NCI-H1048 (cell line): ENCODE data around the gene PRKCA.
"Not testable (repeated sequence)": the region's sequence is repeated elsewhere in the genome, so short reads cannot be mapped to it uniquely, and the experiment has no call there.

Experiments
- DNase-seq: peaks from one replicate; lab custom pipeline; 2025; lab: John Stamatoyannopoulos, UW

The PRKCA gene

DNA sequence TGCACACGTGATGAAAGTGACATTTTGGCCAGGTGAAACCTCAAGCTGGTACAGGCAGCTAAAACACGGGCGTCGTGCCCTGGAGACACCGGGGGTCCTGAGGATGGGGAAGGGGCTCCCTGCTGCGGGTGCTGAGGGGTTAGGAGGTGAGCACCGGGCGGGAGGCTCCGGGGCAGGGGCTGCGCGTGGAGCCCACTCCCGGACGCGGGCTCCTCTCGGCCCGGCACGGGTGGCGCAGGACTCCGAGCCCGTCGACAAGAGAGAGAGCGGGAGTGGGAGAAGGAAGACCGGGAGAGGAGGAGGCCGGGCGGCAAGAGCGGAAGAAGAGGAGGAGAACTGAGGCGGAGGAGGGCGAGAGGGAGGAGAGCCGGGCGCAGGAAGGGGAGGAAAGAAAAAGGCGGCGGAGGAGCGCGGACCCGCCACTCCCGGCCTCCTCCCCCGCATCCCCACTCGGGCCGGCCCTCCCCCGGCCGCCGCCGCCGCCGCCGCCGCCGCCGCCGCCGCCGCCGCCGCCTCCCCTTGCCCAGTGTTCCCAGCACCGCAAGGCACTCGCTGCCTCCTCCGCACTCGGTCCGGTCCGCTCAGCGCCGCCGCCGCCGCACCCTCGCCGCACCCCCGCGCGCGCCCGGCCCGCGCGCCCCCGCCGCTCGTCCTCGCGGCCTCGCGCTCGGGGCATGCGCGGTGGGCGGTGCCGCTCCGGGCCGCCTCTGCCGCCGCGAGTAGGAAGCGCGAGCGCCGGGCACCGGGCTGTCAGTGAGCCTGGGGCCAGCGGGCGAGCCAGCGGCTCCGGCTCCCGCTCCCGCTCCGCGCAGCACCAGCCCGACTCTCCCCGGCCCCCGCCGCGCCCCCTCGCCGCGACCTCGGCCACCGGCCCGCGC lies at the start of gene PRKCA:
TSS of gene PRKCA (plus strand) at position 750 of the 878 bp plus-strand sequence.
- DNase-seq, result no peak

GRCh38 chr17:66253458-66253857 lies 49.0 kb upstream of the PRKCA start:
- DNase-seq, result not testable (repeated sequence)

DNA sequence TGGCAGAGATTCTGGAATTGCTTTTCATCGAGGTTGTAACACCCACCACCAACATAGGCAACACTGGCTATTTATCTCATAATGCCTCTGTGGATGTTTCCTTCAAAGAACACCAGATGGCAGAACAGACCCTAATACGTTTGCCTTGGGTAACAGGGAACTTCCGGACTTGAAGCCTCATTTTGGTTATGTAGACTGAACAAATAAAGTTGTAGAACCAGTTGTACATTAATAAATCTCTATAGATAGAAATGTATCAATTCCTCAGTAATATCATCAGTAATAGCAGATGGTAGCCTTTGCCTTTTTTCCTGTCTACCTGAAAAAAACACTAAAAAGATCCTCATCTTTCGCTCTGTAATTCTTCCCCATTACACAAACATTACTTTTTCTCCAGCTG lies 47.3 kb upstream of the PRKCA start:
- DNase-seq, result peak; percentile 44

GRCh38 chr17:66255527-66255971 lies 46.9 kb upstream of the PRKCA start:
- no peak for DNase-seq

- DNase-seq, result no peak
These were observed 42.1 kb upstream of the PRKCA start for GRCh38 chr17:66260275-66260674.

GRCh38 chr17:66260688-66261087 lies 41.7 kb upstream of the PRKCA start:
- no peak for DNase-seq

GRCh38 chr17:66262767-66263166 lies 39.6 kb upstream of the PRKCA start:
- DNase-seq, result no peak

- DNase-seq, result no peak
These were observed 37.7 kb upstream of the PRKCA start for GRCh38 chr17:66264696-66265095.

GRCh38 chr17:66268247-66268927 lies 34.0 kb upstream of the PRKCA start:
- no peak for DNase-seq

GRCh38 chr17:66270106-66270505 lies 32.3 kb upstream of the PRKCA start:
- DNase-seq, result no peak

DNA sequence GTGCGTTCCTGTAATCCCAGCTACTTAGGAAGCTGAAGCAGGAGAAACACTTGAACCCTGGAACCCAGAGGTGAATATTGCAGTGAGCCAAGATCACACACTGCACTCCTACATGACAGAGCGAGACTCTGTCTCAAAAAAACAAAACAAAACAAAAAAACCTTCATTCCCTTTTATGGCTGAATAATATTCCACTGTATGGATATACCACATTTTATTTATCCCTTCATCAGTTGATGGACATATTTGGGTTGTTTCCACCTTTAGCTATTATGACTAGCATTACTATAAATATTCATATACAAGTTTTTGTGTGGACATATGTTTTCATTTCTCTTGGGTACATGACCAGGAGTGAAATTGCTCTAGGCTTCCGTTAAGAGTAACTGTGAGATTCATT lies 30.9 kb upstream of the PRKCA start:
- no peak for DNase-seq

- DNase-seq, result no peak
These were observed 29.4 kb upstream of the PRKCA start for GRCh38 chr17:66272811-66273585.

DNA sequence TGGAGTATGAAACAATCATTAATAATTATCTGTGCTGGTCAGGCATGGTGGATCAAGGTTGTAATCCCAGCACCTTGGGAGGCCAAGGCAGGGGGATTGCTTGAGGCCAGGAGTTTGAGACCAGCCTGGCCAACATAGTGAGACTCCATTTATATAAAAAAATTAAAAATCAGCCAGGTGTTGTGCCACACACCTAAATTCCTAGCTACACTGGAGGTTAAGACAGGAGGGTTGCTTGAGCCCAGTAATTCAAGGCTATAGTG lies 28.9 kb upstream of the PRKCA start:
- DNase-seq, result no peak

DNA sequence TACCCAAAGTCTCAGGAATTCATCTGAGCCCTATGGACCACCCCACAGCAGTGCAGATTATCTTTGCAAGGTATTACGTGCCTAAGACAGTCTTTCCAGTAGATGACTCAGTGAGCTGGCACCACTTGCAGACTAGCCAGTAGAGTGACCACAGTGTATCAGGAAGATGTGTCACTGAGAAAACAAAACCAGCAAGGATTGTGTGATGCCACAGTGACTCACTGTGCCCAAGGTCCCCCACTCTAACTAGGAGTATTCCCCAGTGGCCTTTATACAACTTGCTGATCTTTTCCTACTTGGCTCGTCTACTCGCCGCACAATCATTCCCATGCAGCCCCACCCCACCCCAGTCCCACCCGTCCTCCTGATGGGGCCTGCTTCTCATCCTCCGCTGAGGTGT lies 26.8 kb upstream of the PRKCA start:
- DNase-seq, result no peak

- no peak for DNase-seq
These were observed 26.0 kb upstream of the PRKCA start for GRCh38 chr17:66276328-66276937.

GRCh38 chr17:66277191-66277590 lies 25.2 kb upstream of the PRKCA start:
- no peak for DNase-seq

DNA sequence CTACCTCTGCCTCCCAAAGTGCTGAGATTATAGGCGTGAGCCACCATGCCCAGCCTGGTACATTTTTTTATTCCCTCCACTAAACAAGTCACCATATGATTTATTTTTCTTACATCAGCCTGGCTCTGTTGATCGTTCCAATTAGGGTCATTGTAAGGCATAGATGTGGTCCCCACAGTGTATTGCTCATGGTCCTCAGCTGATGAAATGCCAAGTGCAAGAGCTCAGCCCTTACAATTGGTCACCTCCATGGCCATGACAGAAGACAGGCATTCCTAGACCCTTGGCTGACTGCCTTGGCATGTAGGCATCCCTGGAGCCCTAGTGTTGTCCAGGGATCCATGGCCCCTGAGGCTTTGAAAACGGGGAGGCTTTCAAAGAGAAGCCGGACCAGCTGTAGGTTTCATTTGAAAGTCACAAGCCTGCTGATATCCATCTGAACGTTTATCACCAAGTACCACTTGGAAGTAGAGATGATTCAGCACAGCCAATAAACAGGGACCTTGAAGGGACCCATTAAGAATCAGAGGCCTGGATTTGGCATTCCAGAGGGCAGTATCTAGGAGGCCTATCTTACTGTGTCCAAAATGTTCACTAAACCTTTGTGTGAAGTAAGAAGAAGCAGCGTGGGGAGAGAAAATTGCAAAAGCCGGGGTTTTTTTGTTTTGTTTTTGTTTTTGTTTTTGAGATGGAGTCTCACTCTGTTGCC lies 20.6 kb upstream of the PRKCA start:
- DNase-seq, result no peak

DNA sequence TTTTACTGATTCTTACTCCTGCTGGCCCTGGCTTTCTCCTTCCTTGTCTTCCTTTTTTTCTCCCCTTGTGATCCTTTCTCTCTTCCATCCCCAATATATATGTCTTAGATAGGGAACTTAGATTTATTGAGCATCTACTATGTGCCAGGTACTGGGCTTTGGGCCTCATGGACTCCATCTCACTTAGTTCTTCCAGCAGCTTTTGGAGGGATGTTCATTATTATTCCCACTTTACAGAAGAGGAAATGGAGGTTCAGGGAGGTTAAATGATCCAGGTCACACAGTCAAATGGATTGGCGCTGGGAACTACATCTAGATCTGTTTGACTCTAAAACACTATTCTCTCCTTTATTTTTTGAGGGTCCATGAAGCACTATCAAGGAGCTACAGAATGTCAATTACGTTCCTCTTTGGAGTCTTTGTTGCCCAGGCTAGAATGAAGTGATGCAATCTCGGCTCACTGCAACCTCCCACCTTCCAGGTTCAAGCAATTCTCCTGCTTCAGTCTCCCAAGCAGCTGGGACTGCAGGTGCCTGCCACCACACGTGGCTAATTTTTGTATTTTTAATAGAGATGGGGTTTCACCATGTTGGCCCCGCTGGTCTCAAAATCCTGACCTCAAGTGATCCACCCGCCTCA lies 19.0 kb upstream of the PRKCA start:
- no peak for DNase-seq

GRCh38 chr17:66283971-66284370 lies 18.4 kb upstream of the PRKCA start:
- no peak for DNase-seq

DNA sequence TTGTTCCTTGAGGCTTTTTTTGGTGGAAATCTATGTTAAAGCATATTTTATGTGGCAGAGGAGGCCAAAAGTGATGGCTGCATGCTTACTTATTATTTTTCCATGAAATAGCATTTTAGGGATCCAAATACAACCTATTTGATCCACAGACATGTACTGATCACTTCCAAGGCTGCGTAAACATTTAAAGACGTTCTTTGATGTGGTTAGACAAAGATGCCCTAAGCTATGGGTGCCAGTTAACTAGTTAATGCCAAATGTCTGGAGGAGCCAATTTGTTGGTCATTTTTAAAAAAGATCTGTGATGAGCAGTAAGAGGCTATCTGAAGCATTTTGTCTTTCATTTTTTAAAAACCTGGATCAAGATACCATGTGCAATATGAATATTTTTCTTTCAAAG lies 17.3 kb upstream of the PRKCA start:
- no peak for DNase-seq

DNA sequence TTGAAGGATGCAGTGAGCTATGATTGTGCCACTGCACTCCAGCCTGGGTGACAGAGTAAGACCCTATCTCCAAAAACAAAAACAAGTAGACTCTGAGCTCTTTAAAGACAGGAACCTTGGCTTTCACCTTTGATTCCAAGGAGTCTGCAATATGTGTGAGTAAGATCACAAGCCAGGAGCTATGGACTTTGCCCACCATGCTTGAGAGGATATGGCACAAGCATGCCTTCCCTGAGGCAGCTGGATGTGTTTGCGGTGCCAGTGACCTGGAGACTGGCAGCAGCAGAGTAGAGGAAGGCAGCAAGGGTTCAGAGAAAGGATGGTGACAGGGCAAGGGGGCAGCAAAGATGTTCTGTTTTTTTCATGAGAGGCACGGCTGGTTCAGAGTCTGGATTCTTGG lies 14.5 kb upstream of the PRKCA start:
- no peak for DNase-seq
